Parathyroid adenoma (tissue), 2 donors: ENCODE results near the gene CRYGA.

Experiments
- H2AFZ ChIP-seq: fragments of 300-600 bp; sonication (generic); one replicate; pipeline ENCODE4 v1.7.0; 2017; ENCODE audit warnings: antibody characterized with exemption, mild to moderate bottlenecking
- H3K27ac ChIP-seq: fragments of 300-600 bp; sonication (generic); one replicate; pipeline ENCODE4 v1.7.0; 2017
- H3K27me3 ChIP-seq: fragments of 300-600 bp; sonication (generic); one replicate; pipeline ENCODE4 v1.7.0; 2017; ENCODE audit warnings: low read length; ENCODE audit not compliant: control insufficient read depth, insufficient read depth
- H3K36me3 ChIP-seq: fragments of 300-600 bp; sonication (generic); one replicate; pipeline ENCODE4 v1.7.0; 2017; ENCODE audit warnings: low read length; ENCODE audit not compliant: control insufficient read depth, insufficient read depth
- H3K4me1 ChIP-seq: fragments of 300-600 bp; sonication (generic); one replicate; pipeline ENCODE4 v1.7.0; 2017; ENCODE audit warnings: control low read depth
- H3K4me2 ChIP-seq: fragments of 300-600 bp; sonication (generic); one replicate; pipeline ENCODE4 v1.7.0; 2017; ENCODE audit warnings: low read length
- H3K4me3 ChIP-seq: fragments of 300-600 bp; sonication (generic); one replicate; pipeline ENCODE4 v1.7.0; 2017; ENCODE audit warnings: low read depth, low read length
- H3K79me2 ChIP-seq: fragments of 300-600 bp; sonication (generic); one replicate; pipeline ENCODE4 v1.7.0; 2017; ENCODE audit warnings: control low read depth
- H3K9ac ChIP-seq: fragments of 300-600 bp; sonication (generic); one replicate; pipeline ENCODE4 v1.7.0; 2017; ENCODE audit warnings: mild to moderate bottlenecking
- H3K9me3 ChIP-seq: fragments of 300-600 bp; sonication (generic); one replicate; pipeline ENCODE4 v1.7.0; 2017; ENCODE audit warnings: low read length; ENCODE audit not compliant: control insufficient read depth
- TF ChIP-seq, protein P1 (sequence below): fragments of 300-600 bp; sonication (generic); IDR thresholded peaks from one replicate; pipeline ENCODE4 v1.7.0; 2017; ENCODE audit warnings: antibody characterized with exemption, mild to moderate bottlenecking
- donor health status: primary hyperparathyroidism.

CRYGA gene

DNA sequence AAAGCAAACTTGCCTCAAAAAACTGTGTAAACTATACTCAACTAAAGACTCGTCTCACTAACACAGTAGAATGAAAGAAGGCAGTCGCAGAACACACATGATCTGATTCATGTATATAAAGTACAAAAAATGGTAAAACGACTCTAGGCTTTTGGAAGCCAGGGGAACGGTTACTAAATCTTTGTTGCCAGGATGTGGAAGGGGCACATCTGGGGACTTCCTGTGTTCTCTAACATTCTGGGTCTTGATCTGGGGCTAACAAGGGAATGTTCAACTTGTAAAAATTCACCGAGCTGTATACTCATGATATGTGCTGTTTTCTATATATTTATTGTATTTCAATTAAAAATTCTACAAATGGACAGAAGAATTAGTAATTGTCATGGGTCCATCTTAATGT is 40.8 kb upstream of the CRYGA start:
- TF ChIP-seq, protein P1, sequence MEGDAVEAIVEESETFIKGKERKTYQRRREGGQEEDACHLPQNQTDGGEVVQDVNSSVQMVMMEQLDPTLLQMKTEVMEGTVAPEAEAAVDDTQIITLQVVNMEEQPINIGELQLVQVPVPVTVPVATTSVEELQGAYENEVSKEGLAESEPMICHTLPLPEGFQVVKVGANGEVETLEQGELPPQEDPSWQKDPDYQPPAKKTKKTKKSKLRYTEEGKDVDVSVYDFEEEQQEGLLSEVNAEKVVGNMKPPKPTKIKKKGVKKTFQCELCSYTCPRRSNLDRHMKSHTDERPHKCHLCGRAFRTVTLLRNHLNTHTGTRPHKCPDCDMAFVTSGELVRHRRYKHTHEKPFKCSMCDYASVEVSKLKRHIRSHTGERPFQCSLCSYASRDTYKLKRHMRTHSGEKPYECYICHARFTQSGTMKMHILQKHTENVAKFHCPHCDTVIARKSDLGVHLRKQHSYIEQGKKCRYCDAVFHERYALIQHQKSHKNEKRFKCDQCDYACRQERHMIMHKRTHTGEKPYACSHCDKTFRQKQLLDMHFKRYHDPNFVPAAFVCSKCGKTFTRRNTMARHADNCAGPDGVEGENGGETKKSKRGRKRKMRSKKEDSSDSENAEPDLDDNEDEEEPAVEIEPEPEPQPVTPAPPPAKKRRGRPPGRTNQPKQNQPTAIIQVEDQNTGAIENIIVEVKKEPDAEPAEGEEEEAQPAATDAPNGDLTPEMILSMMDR: no peak
- no peaks in the 10 kb centered on the region for H3K36me3 ChIP-seq
- H3K4me3 ChIP-seq: no peak overlapping the region
- H3K4me2 ChIP-seq: no peak overlapping the region
- no peak overlapping the region for H3K9ac ChIP-seq
- no peaks in the 10 kb centered on the region for H3K4me1 ChIP-seq
- H3K79me2 ChIP-seq: no peaks in the 10 kb centered on the region
- no peak overlapping the region for H2AFZ ChIP-seq
- H3K9me3 ChIP-seq: no peaks in the 10 kb centered on the region
- H3K27me3 ChIP-seq: no peaks in the 10 kb centered on the region
- no peak overlapping the region for H3K27ac ChIP-seq

DNA sequence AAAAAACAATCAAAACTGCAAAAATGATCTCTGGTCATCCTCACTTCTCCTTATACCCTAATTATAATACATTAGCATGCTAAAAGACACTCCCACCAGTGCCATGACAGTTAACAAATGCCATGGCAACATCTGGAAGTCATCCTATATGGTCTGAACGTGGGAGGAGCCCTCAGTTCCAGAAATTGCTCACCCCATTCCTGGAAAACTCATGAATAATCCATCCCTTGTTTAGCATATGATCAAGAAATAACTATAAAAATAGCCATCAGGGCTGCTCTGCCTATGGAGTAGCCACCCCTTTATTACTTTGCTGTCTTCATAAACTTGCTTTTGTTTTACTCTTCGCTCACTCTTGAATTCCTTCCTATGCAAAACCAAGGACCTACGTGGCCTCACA is 32.1 kb upstream of the CRYGA start:
- TF ChIP-seq, protein P1: no peak
- H3K9me3 ChIP-seq: no peaks in the 10 kb centered on the region
- no peaks in the 10 kb centered on the region for H3K79me2 ChIP-seq

DNA sequence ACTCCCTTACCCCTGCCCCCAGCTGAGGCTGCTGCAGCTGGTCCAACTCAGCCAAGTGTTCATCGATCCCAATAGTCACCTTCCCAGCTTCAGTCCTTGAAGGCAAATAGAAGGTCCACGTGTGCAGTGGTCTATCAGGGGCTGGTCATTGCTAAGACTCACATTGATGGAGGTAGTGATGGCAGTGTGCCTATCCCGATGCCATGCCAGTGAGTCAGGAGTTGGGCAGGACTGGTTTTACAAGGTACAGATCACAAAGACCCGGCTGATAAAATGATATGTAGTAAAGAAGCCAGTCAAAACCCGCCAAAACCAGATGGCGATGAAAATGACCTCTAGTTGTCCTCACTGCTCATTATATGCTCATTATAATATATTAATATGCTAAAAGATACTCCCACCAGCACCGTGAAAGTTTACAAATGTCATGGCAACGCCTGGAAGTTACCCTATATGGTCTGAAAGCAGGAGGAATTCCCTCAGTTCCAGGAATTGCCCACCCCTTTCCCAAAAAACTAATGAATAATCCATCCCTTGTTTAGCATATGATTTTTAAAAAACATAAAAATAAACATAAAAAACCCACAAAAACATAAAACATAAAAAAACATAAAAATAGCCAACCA is 29.3 kb upstream of the CRYGA start:
- Histone ChIP-seq H3K4me1 (no peaks in the 10 kb centered on the region), H3K36me3 (no peaks in the 10 kb centered on the region), H3K4me3 (no peak overlapping the region), H3K27ac (no peak overlapping the region), H3K4me2 (no peak overlapping the region), H3K79me2 (no peaks in the 10 kb centered on the region), H2AFZ (no peak overlapping the region), H3K27me3 (no peaks in the 10 kb centered on the region), H3K9me3 (no peaks in the 10 kb centered on the region), H3K9ac (no peak overlapping the region)
- TF ChIP-seq, protein P1: no peak

More for the DNA sequence above, 32.1 kb upstream of the CRYGA start:
- no peak overlapping the region for H2AFZ ChIP-seq
- no peak overlapping the region for H3K27ac ChIP-seq
- no peak overlapping the region for H3K9ac ChIP-seq
- no peak overlapping the region for H3K4me3 ChIP-seq
- H3K27me3 ChIP-seq: no peaks in the 10 kb centered on the region
- no peaks in the 10 kb centered on the region for H3K36me3 ChIP-seq
- H3K4me1 ChIP-seq: no peaks in the 10 kb centered on the region
- H3K4me2 ChIP-seq: no peak overlapping the region

DNA sequence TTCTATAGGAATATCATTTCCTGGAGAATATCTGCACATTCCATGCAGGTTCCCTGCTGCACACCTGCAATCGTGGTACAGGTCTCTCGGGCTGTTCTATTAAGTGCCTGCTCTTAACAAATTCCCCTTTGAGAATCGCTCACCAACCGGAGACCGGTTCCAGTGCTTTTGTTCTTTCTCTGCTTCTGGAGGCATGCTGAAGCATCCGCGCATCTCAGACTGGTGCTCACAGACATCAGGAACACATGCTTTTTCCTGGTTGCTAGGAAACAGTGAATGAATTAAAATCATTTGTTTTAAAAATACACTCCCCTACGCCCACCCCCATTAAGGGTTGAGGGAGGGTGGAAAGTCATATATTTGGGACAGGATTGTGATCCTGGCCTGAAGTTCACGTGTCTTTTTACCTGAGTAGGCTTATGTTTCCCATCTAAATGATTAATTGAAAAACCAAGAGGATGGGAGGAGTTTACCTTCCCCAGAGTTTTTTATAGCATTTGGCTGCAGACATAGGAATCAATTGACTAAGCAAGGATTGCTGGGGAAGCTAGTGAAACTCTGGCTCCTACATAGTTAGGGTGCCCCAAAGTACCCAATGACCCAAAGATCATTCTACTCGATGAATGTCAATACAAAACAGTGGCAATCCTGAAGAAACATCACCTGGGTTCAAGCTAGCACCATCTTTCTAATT is 26.6 kb upstream of the CRYGA start, which contains the start of gene C2orf80:
TSS of gene C2orf80 (minus strand) at position 221 of the 694 bp plus-strand sequence. CDS start 3,044 bp downstream, outside the sequence.
- Histone ChIP-seq H3K79me2 (no peaks in the 10 kb centered on the region), H3K4me2 (no peak within 1 kb of the TSS), H2AFZ (no peak within 1 kb of the TSS), H3K9ac (no peak within 1 kb of the TSS), H3K9me3 (no peaks in the 10 kb centered on the region), H3K27me3 (no peaks in the 10 kb centered on the region), H3K4me3 (no peak within 1 kb of the TSS), H3K36me3 (no peaks in the 10 kb centered on the region), H3K4me1 (no peaks in the 10 kb centered on the region), H3K27ac (no peak within 1 kb of the TSS)
- TF ChIP-seq, protein P1: no peak
